ENCODE results near the gene SGCE.

The SGCE gene

GRCh38 chr7:94557215-94557614 is 98.7 kb downstream of the SGCE start:
- no peak overlapping the region for H3K27ac ChIP-seq
- ChIA-PET POLR2A (ENCODE audit: low non-redundant PET) (no interaction called here), CTCF (no interaction called here)
- no peak for DNase-seq (ENCODE audit: low spot score)
- TF ChIP-seq CTCF (conservative IDR thresholded peaks at IDR 0.05; ENCODE audit: low read depth) = no peak

- ChIA-PET POLR2A (ENCODE audit: low non-redundant PET) (no interaction called here), CTCF (interaction anchor here (0.6 kb wide), 1 partner anchor 97 kb away, joined by 6 read pairs; no protein-coding TSS in a partner anchor)
- H3K27ac ChIP-seq = no peak overlapping the region
- TF ChIP-seq CTCF (conservative IDR thresholded peaks at IDR 0.05; ENCODE audit: low read depth) = no peak
- DNase-seq (ENCODE audit: low spot score) = no peak
These were observed 99.9 kb downstream of the SGCE start for GRCh38 chr7:94556028-94556427.

GRCh38 chr7:94547126-94547525 is 108.8 kb downstream of the SGCE start:
- POLR2A ChIA-PET (ENCODE audit: low non-redundant PET) = no interaction called here
- CTCF ChIA-PET = interaction anchor here (0.6 kb wide), 1 partner anchor 98 kb away, joined by 5 read pairs; no protein-coding TSS in a partner anchor
- no peak for TF ChIP-seq CTCF (conservative IDR thresholded peaks at IDR 0.05; ENCODE audit: low read depth)
- no peak overlapping the region for H3K27ac ChIP-seq
- no peak for DNase-seq (ENCODE audit: low spot score)

- no peak for TF ChIP-seq CTCF (conservative IDR thresholded peaks at IDR 0.05; ENCODE audit: low read depth)
- POLR2A ChIA-PET (ENCODE audit: low non-redundant PET) = no interaction called here
- no peak overlapping the region for H3K27ac ChIP-seq
- CTCF ChIA-PET = no interaction called here
- DNase-seq (ENCODE audit: low spot score) = no peak
These were observed 115.5 kb downstream of the SGCE start for GRCh38 chr7:94540428-94540827.
